GM06990 (cell line): ENCODE measurements around the gene ACE.

Source experiments
- DNase-seq: peaks from one replicate; pipeline ENCODE4 v3.0.0-alpha.2; 2011; ENCODE audit not compliant: insufficient read length; ENCODE audit errors: extremely low read depth
- H3K27me3 ChIP-seq: replicated peaks from 2 replicates; pipeline ENCODE4 v1.6.0; 2011; ENCODE audit warnings: low read length; ENCODE audit not compliant: control insufficient read depth, insufficient read depth
- H3K36me3 ChIP-seq: 2 replicates; pipeline ENCODE4 v1.5.1; 2011; ENCODE audit warnings: low read length; ENCODE audit not compliant: control insufficient read depth, insufficient read depth
- H3K4me3 ChIP-seq: replicated peaks from 2 replicates; pipeline ENCODE4 v1.5.1; 2011; ENCODE audit warnings: low read depth, mild to moderate bottlenecking, control low read depth, low read length
- CTCF ChIP-seq: IDR thresholded peaks from 2 replicates; pipeline ENCODE4 v1.5.1; 2011; ENCODE audit warnings: low read length, control low read depth, mild to moderate bottlenecking, inconsistent platforms; ENCODE audit not compliant: insufficient read depth, poor library complexity, severe bottlenecking

Gene ACE

GRCh38 chr17:63537001-63537400 is 60.1 kb downstream of the ACE start:
- no peaks in the 10 kb centered on the region for H3K36me3 ChIP-seq
- DNase-seq, result no peak
- H3K4me3 ChIP-seq, result no peak overlapping the region
- peaks cover 3% of the 10 kb centered on the region for H3K27me3 ChIP-seq
- no peak for TF ChIP-seq CTCF

- H3K36me3 ChIP-seq, result no peaks in the 10 kb centered on the region
- H3K4me3 ChIP-seq, result no peak overlapping the region
Observed at GRCh38 chr17:63537991-63538692, 61.3 kb downstream of the ACE start.

GRCh38 chr17:63538693-63539595 is 62.1 kb downstream of the ACE start:
- H3K4me3 ChIP-seq, result no peak overlapping the region
- no peak for TF ChIP-seq CTCF
- H3K27me3 ChIP-seq, result peaks cover 3% of the 10 kb centered on the region
- H3K36me3 ChIP-seq, result no peaks in the 10 kb centered on the region
- DNase-seq, result no peak

More at GRCh38 chr17:63537991-63538692, 61.3 kb downstream of the ACE start:
- peaks cover 3% of the 10 kb centered on the region for H3K27me3 ChIP-seq
- DNase-seq, result no peak
- TF ChIP-seq CTCF, result no peak

GRCh38 chr17:63540590-63540989 is 63.7 kb downstream of the ACE start:
- DNase-seq, result no peak
- TF ChIP-seq CTCF, result no peak
- Histone ChIP-seq H3K36me3 (no peaks in the 10 kb centered on the region), H3K4me3 (no peak overlapping the region), H3K27me3 (peaks cover 3% of the 10 kb centered on the region)

- DNase-seq, result no peak
- Histone ChIP-seq H3K4me3 (no peak overlapping the region), H3K36me3 (no peaks in the 10 kb centered on the region), H3K27me3 (peaks cover 3% of the 10 kb centered on the region)
- no peak for TF ChIP-seq CTCF
Observed at GRCh38 chr17:63542218-63542545, 65.3 kb downstream of the ACE start.
